ENCODE measurements around the gene TYW5.

The TYW5 gene

GRCh38 chr2:199955339-199956061 lies at the start of gene TYW5, which contains the start of gene MAIP1:
TYW5 (minus strand) TSS chr2:199955491; CDS start chr2:199955470, 21 bp downstream.
MAIP1 (plus strand) TSS chr2:199955582; CDS start chr2:199955799, 217 bp downstream.
- in situ Hi-C loops (cut with HindIII; ENCODE audit: low sequenced_read_pairs) = no loop called here

DNA sequence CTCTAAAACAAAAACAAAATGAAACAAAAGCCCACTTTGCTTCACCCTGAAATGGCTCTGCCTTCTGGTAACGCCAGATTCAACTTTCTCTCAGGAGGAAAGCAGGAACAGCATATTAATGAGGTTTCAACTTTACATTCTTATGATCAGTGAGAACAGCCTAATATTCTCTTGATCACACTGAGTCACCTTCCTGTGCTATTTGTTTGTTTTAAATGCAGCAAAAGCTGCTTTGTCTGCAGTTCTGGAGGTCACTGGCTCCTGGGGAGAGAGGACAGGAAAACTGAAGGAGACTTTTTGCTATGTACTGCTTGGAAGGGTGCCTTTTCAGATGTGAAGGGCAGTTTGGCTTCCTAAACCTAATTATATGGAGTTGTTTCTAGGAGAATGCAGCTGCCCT lies 48.2 kb upstream of the TYW5 start:
- in situ Hi-C loops (cut with HindIII; ENCODE audit: low sequenced_read_pairs) = loop anchor here (25.0 kb wide), 1 partner anchor 484 kb away; no protein-coding TSS in a partner anchor

- in situ Hi-C loops (cut with HindIII; ENCODE audit: low sequenced_read_pairs) = loop anchor here (25.0 kb wide), 1 partner anchor 487 kb away; no protein-coding TSS in a partner anchor
These were observed 45.3 kb upstream of the TYW5 start for GRCh38 chr2:200000444-200001163.

DNA sequence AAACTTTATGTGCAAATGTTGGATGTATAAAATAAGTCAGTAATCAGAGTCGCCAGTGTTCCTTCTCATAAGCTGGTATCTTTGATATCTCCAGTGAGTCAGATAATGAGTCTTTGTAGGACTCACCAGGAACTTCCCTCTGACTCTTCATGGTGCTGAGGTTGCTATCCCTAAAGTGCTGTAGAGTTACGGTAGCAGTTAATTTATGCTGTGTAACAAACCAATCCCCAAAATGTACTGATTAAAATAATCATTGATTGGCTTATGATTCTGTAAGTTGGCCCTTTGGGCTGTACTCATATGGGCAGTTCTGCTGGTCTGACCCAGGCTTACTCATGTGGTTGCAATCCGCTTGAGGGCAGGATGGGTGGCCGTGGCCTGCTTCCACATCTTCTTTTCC lies 43.9 kb upstream of the TYW5 start:
- in situ Hi-C loops (cut with HindIII; ENCODE audit: low sequenced_read_pairs) = no loop called here

- in situ Hi-C loops (cut with HindIII; ENCODE audit: low sequenced_read_pairs) = no loop called here
These were observed 42.0 kb upstream of the TYW5 start for GRCh38 chr2:199997296-199997695.

GRCh38 chr2:199994896-199995295 lies 39.6 kb upstream of the TYW5 start:
- in situ Hi-C loops (cut with HindIII; ENCODE audit: low sequenced_read_pairs) = no loop called here

- in situ Hi-C loops (cut with HindIII; ENCODE audit: low sequenced_read_pairs) = no loop called here
These were observed 39.1 kb upstream of the TYW5 start for GRCh38 chr2:199994371-199994770.

DNA sequence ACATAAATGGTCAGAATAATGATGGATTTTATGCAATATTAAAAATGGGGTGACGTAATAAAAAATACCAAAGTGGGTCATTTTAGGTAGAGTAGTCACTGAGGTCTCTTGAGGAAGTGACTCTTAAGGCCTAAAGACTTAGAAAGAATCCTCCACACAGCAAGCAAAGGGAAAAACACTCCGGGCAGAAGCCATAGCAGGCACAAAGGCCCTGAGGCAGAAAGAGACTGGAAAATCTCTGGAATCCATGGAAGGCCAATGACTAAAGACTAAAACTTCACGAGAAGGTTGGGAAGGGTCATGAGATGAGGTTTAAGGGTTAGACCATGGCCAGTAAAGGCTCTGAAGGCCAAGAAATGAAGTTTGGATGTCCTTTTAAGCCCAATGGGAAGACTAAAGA lies 37.0 kb upstream of the TYW5 start:
- in situ Hi-C loops (cut with HindIII; ENCODE audit: low sequenced_read_pairs) = no loop called here

GRCh38 chr2:199991691-199992090 lies 36.4 kb upstream of the TYW5 start:
- in situ Hi-C loops (cut with HindIII; ENCODE audit: low sequenced_read_pairs) = no loop called here

DNA sequence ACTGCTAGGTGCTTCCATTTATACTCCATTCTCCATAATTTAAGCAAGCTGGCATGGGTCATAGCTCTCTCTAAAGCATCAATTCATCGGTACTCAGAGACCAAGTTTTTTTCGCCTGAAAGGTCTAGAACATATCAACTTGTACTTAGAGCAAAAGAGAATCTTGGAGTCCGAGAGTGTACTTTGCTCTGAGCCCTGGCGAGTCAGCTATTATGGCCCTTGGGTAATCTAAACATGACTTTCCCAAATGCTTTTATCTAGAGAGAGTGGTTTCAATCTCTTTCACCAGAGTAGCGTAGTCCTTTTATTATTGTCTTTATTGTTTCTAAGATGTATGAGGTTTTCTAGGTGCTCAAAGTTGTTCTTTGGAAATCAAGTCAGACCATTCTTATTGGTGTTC lies 34.5 kb upstream of the TYW5 start:
- in situ Hi-C loops (cut with HindIII; ENCODE audit: low sequenced_read_pairs) = no loop called here

- in situ Hi-C loops (cut with HindIII; ENCODE audit: low sequenced_read_pairs) = no loop called here
These were observed 32.9 kb upstream of the TYW5 start for GRCh38 chr2:199988151-199988550.

- in situ Hi-C loops (cut with HindIII; ENCODE audit: low sequenced_read_pairs) = no loop called here
These were observed 32.3 kb upstream of the TYW5 start for GRCh38 chr2:199987586-199987985.

DNA sequence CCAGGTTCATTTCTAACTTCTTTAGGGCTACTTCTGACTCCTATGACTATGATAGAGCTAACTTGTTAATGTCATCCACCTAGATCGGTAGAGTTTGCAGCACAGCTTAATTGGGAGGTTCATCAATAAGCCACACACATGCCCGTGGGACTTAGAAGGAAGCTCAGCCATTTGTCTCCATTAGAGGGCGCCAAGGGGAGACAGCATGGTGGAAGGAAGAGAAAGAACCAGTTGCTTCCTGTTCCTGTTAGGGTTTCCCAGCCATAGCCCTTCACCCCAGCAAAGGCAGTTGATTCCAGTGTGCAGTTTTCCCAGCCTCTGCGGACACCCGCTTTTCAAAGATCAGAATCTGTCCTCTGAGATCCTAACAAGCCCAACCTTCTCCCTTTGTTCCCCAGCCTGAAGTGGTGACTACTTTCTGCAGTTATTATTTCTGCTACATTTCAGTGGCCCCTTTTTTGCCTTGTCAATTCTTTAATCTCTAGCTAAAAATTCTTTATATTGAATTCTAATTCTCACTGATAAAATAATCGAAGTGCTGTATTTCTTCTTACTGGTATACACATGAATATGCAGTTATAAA lies 30.4 kb upstream of the TYW5 start:
- in situ Hi-C loops (cut with HindIII; ENCODE audit: low sequenced_read_pairs) = no loop called here

DNA sequence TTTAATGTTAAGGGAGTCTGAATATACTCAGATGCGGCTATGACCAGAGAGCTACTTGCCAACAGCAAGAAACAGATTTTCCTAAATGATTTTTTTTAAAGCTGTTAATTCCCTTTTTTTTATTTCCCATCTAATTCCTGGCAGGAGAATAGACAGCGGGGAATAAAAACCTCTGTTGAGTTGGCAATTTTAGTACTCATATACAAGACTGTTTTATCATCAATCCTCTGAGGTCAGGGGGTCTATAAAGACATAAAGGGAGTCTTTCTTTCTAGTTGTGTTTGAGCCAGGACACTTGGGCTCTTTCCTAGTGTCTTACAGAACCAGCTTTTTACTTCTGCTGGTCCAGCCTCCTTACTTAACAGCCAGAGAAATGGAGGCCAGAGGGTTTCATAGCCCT lies 29.5 kb upstream of the TYW5 start:
- in situ Hi-C loops (cut with HindIII; ENCODE audit: low sequenced_read_pairs) = no loop called here

DNA sequence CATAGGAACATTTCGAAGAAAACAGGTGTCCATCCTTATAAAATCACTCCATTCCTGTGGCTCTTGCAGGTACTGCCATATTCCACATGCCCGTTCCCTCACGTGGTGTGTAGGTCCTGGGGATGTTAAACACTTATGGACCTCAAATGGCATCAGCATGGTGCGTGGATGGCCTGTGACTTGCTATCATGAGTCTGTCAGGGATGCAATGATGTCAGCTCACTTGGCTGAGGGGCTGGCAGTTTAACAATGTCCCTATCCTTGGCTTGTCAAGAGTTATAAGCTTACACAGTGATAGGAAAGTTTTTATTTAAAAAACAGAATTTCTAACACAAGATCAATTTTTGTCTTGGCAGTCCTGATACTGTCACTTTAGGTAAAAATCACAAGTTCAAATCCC lies 28.9 kb upstream of the TYW5 start:
- in situ Hi-C loops (cut with HindIII; ENCODE audit: low sequenced_read_pairs) = no loop called here

DNA sequence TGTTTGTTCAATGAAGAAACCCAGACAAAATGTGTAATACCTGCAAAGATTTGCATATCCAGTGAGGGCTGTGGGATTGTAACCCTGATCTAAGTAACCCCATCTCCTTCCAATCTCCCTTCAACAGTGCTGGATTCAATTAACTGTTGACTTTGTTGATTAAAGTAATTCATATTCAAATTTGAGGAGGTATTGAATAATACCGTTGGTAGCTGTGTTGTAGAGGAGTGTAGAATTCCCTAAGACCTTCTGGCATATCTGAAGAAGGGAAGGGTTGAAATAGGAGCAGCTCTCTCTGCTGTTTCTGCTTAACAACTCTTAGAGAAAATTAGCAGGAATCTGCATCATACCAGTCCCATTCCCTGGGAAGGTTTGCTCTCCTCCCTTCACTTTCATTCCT lies 28.2 kb upstream of the TYW5 start:
- in situ Hi-C loops (cut with HindIII; ENCODE audit: low sequenced_read_pairs) = no loop called here

GRCh38 chr2:199982126-199982843 lies 27.0 kb upstream of the TYW5 start:
- in situ Hi-C loops (cut with HindIII; ENCODE audit: low sequenced_read_pairs) = no loop called here

- in situ Hi-C loops (cut with HindIII; ENCODE audit: low sequenced_read_pairs) = no loop called here
These were observed 24.7 kb upstream of the TYW5 start for GRCh38 chr2:199979832-199980628.

DNA sequence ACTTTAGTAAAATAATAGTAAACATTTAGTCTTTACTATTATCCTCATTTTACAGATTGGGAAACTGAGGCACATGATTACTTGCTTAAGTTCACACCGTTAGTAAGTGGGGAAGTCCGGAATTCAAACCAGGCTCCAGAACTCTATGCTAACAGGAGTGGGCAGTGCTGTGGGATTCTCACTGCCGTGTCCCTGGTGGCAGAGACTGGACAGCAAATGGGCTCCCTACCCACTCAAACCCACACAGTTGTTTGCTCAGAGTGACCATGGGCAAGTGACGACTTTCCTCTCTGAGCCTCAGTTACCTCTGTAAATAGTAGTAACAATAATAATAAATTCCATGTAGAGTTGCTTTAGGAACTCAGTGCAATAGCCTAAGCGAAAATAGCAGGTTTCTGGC lies 24.1 kb upstream of the TYW5 start:
- in situ Hi-C loops (cut with HindIII; ENCODE audit: low sequenced_read_pairs) = no loop called here

DNA sequence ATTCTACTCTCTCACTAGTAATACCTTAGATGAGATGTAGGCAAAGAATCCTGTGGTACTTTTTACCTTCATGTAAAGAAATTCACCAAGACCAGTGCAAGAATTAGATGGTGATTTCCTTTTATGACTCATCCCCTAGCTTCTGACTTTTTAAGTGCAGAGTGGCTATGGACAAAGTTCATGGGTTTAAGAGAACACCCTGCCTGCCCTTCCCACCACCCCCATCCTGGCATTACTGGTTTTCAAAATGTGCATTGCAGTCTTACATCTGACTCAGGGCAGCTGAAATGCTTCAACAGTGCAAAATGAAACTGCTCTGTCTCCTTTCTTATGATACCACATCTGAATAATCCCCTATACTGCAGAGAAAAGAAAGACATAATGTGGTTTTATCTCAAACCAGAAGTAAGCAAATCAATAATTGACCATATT lies 22.7 kb upstream of the TYW5 start:
- in situ Hi-C loops (cut with HindIII; ENCODE audit: low sequenced_read_pairs) = no loop called here

Measured in DLD1 (cell line).